Measurements from ENCODE around the gene OTOA.
"Not testable (repeated sequence)": the region's sequence is repeated elsewhere in the genome, so short reads cannot be mapped to it uniquely, and the experiment has no call there.

The OTOA gene

DNA sequence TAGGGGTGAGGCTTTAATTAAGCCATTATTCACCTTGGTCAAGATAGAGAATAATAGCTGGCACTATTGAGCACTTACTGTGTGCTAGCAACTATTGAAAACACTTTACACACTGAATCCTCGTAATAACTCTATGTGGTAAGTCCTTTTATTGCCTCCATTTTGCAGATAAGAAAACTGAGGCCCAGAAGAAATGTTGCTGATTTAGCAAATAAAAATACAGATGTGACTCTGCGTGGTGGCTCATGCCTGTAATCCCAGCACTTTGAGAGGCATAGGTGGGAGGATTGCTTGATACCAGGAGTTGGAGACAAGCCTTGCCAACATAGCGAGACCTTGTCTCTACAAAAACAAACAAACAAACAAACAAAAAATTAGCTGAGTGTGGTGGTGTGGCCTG is 19.4 kb downstream of the OTOA start:
- no peak for DNase-seq

GRCh38 chr16:21684199-21684598 is 20.4 kb downstream of the OTOA start:
- peak; percentile 30 for DNase-seq

DNA sequence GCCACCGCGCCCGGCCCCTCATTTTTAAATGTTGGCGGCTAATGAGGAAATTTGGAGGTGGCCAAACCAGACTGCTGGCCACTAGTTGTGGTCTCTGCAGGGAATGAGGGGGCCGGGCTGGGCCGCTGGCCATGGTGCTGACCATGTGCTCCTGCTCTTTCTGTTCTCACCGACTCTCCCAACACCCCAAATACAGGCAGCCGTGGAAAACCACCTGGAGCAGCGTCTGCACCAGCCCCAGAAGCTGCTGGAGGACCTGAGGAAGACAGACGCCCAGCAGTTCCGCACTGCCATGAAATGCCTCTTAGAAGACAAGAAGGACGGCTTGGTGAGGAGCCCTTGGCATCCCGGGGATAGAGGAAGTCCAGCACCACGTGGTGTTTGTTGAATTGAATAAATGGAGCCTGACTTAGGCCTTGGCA is 21.3 kb downstream of the OTOA start:
- no peak for DNase-seq

DNA sequence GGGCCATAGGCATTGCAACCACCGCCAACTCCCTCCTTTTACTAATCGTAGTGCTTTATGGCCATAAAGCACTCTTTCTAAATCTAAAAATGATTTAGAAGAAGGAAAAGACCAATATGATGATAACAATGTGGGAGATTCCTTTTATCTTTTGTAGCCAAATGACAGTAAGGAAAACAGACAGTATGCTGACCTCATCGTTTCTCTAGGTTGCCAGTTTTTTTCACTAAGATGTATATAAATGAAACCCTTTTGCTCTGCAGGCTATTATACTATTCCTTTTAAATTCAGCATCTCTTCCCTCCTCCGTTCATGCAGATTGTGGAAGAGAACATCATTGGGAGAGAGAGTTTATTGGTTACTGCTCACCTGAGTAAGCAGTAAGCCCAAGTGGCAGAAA is 25.3 kb downstream of the OTOA start:
- no peak for DNase-seq

DNA sequence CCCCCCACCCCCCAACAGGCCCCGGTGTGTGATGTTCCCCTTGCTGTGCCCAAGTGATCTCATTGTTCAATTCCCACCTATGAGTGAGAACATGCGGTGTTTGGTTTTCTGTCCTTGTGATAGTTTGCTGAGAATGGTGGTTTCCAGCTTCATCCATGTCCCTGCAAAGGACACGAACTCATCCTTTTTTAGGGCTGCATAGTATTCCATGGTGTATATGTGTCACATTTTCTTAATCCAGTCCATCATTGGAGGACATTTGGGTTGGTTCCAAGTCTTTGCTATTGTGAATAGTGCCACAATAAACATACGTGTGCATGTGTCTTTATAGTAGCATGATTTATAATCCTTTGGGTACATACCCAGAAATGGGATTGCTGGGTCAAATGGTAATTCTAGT is 27.2 kb downstream of the OTOA start:
- not testable (repeated sequence) for DNase-seq

GRCh38 chr16:21694609-21695008 is 30.8 kb downstream of the OTOA start:
- no peak for DNase-seq

- DNase-seq = no peak
These were observed 33.3 kb downstream of the OTOA start for GRCh38 chr16:21697032-21697431.

GRCh38 chr16:21698169-21699032 is 34.6 kb downstream of the OTOA start:
- no peak for DNase-seq

- DNase-seq = no peak
These were observed 37.5 kb downstream of the OTOA start for GRCh38 chr16:21701271-21701670.

- DNase-seq = no peak
These were observed 38.5 kb downstream of the OTOA start for GRCh38 chr16:21702276-21702675.

DNA sequence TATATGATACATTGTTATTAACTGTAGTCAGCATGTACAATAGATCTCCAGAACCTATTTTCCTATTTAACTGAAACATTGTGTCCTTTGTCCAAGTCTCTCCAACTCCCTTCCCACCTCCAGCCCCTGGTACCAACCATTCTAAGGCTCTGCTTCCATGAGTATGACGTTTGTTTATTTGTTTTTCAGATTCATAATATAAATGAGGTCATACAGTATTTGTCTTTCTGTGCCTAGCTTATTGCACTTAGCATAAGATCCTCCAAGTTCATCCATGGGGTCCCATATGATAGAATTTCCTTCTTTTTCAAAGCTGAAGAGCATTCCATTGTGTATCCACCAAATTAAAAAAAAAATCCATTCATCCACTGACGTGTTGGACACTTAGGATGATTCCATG is 39.4 kb downstream of the OTOA start:
- DNase-seq = no peak

GRCh38 chr16:21703589-21704174 is 39.9 kb downstream of the OTOA start:
- DNase-seq = no peak

GRCh38 chr16:21704266-21704665 is 40.5 kb downstream of the OTOA start:
- no peak for DNase-seq

- DNase-seq = no peak
These were observed 41.0 kb downstream of the OTOA start for GRCh38 chr16:21704733-21705132.

GRCh38 chr16:21708533-21709115 is 44.9 kb downstream of the OTOA start:
- peak; percentile 85 for DNase-seq

DNA sequence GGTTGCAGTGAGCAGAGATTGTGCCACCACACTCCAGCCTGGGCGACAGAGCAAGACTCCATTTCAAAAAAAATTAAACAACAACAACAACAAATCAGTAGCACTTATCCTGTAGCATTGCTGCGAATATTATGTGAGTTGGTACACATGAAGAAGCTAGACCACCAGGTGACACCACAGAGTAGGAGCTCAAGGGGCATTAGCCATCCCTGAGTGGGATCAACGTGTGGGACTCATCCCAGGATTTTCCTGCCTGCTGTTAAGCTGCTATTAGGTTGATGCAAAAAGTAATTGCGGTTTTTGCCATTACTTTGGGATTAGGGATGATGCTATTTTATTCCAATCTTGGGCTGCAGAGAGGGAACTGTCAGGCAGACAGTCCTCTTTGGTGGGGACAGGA is 47.2 kb downstream of the OTOA start:
- no peak for DNase-seq

DNA sequence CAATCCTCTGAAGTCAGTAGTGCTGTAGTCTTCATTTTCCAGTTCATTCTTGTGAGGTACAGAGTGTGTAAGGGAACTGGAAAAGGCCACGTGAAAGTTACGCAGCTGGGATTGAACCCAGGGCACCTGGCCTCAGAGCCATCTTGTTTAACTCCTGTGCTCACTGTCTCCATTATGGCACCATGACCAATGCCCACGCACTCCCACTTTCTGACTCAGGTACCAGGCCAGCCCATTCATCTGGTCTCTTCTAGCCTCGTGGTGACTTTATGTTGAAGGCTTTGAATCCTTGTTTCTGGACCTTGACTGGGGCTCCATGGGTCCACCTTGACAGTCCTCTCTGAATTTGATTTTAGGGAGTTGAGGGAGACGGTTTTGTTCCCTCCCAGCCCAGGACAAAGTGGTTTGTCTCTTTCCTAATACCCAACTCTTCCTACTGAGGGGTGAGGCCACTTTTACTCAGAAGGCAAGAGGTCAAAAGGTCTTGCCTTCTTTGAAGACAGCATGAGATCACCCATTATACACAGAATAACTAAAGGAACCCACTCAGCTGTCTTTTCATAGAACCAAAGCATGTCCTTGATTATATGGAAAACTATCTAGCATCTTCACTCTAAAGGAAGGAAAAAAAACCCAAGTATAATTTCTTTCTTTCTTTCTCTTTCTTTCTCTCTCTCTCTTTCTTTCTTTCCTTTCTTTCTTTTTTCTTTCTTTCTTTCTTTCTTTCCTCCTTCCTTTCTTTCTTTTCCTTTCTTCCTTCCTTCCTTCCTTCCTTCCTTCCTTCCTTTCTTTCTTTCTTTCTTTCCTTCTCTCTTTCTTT is 50.0 kb downstream of the OTOA start:
- no peak for DNase-seq

GRCh38 chr16:21714369-21714618 is 50.5 kb downstream of the OTOA start:
- DNase-seq = not testable (repeated sequence)

- DNase-seq = no peak
These were observed 53.8 kb downstream of the OTOA start for GRCh38 chr16:21717608-21718007.

DNA sequence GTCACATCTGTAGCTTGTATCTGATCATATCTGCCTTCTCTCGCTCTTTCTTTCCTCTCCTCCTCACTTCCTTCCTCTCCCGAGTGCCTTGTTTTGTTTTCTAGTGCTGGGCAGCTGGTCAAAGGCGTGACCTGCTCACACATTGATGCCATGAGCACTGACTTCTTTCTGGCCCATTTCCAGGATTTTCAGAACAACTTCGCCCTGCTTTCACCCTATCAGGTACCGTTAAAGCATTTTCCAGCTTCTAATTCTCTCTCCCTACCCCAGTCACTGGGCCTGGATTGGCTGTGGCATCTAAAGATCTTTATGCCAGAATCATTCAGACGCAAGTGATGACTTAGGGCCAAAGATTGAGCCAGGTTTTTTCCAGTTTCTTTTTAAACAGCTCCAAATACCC is 55.5 kb downstream of the OTOA start:
- no peak for DNase-seq

DNA sequence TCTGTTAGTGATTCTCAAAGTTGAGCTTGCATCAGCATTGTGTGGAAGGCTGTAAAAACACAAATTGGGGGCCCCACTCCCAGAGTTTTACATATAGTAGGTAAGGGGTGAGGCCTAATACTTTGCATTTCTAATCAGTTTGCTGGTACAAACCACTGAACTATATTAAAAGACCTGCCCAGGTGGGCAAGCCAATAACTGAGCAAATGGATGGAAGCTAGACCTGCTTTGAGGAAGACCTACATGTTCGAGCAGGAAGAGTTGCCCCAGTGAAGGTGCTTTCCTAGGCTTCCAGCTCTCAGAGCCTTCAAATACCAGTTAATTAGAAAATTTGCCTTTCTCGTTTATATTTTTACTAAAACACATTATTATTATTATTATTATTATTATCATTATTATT is 56.8 kb downstream of the OTOA start:
- DNase-seq = no peak

DNA sequence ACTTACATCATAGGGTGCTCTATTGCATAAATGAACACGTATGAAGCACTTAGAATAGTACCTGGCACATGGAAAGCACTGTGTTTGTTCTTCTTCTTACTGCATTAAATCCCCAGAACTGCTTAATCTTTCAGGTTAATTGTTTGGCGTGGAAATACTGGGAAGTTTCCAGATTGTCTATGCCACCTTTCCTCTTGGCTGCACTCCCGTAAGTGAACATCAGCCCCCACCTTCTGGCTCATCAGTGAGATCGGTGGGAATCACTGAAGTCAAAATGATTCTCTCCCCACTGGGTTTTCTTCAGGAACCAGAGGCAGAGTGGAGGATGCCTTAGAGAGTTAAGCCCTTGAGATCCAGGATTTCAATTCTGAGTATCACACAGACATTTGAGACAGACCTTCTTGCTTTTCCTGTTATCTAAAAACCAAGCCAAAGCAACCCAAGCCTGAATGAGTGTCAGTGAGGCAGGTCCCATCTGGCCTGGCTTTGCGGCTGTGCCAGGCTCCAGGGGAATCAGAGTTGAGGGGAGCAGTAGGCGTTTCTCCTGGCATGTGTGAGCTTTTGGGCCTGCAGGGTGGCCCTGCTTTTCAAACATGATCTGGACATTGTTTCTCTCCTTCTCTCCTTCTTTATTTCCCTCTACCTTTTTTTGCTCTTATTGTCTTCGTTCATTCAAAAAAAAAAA is 59.1 kb downstream of the OTOA start:
- no peak for DNase-seq

DNA sequence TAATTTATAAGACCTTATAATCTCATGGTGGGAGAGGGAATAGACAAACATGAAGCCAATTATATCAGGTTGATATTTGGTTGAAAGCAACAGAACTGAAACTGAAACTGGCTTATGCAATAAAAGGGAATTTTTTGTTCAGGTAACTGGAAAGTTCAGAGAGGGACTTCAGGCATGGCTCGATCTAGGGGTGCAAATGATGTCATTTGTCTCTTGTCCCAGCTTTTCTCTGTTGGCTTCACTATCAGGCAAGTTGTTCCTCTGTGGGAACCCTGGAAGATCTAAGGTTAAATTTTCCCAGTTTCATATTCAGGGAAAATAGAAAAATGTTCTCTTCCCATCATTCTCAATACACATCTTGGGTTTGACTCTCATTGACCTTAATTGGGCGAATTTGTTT is 59.8 kb downstream of the OTOA start:
- DNase-seq = no peak
